Brain microvascular endothelial cell (primary cell): Measurements from ENCODE around the gene TSNAXIP1.

Source experiments
- DNase-seq: peaks from one replicate; pipeline ENCODE4 v3.0.0-alpha.2; 2020
- H3K27ac ChIP-seq: fragments of 250-450 bp; sonication (Bioruptor Pico); 2 replicates; pipeline ENCODE4 v1.5.1; 2020; ENCODE audit warnings: mild to moderate bottlenecking, moderate library complexity
- H3K27me3 ChIP-seq: fragments of 250-450 bp; sonication (Bioruptor Pico); replicated peaks from 2 replicates; pipeline ENCODE4 v1.5.1; 2020; ENCODE audit warnings: mild to moderate bottlenecking
- H3K36me3 ChIP-seq: fragments of 250-450 bp; sonication (Bioruptor Pico); replicated peaks from 2 replicates; pipeline ENCODE4 v1.5.1; 2020; ENCODE audit warnings: mild to moderate bottlenecking
- H3K4me3 ChIP-seq: 2 replicates; pipeline ENCODE4 v1.5.1; 2011; ENCODE audit warnings: low read depth, mild to moderate bottlenecking, control low read depth, low read length, moderate library complexity
- in situ Hi-C: cut with HindIII; loops from 2 replicates; pipeline ENCODE4 v1.10.0; 2017; ENCODE audit warnings: low sequenced_read_pairs, low pct_ligation_motif_present
- TF ChIP-seq, protein P1 (sequence below): IDR thresholded peaks from 2 replicates; pipeline ENCODE4 v1.5.1; 2011; ENCODE audit warnings: low read depth, mild to moderate bottlenecking, moderate library complexity, low read length, control low read depth, inconsistent platforms; ENCODE audit errors: missing control alignments

TSNAXIP1 gene

DNA sequence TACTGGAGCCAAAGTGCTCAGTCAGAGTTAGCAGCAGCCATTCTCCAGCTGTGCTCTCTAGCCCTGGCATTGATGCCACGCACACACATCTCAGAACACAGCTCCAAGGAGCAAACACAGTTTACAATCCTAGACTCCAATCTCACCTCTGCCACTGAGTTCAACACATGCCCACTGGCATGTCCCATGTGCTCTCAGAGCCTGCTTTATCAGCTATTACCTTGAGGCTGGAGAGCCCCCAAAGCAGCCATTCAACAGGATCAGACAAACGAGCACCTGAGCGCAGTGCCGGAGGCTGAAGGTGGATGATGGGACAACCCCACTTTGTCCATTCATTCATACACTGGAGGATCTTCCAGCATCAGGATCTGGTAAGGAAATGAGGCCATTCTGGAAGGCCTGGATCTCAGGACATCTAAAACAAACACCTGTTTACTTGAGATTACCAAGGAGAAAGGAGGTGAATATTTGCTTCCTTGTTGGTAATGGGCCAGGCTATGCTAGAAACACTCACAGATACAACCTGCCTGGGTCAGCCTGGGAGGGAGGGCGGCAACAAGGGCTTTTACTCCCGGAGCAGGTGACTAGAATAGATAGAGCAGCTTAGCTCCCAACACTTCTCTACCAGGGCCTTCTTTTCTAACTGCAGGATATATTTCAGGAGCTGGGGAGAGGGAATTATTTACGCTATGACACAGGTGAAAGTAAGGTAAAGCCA lies 25.7 kb upstream of the TSNAXIP1 start:
- no peak for DNase-seq
- Histone ChIP-seq H3K27me3 (no peaks in the 10 kb centered on the region), H3K27ac (no peak overlapping the region), H3K36me3 (no peaks in the 10 kb centered on the region), H3K4me3 (no peak overlapping the region)
- TF ChIP-seq, protein P1, sequence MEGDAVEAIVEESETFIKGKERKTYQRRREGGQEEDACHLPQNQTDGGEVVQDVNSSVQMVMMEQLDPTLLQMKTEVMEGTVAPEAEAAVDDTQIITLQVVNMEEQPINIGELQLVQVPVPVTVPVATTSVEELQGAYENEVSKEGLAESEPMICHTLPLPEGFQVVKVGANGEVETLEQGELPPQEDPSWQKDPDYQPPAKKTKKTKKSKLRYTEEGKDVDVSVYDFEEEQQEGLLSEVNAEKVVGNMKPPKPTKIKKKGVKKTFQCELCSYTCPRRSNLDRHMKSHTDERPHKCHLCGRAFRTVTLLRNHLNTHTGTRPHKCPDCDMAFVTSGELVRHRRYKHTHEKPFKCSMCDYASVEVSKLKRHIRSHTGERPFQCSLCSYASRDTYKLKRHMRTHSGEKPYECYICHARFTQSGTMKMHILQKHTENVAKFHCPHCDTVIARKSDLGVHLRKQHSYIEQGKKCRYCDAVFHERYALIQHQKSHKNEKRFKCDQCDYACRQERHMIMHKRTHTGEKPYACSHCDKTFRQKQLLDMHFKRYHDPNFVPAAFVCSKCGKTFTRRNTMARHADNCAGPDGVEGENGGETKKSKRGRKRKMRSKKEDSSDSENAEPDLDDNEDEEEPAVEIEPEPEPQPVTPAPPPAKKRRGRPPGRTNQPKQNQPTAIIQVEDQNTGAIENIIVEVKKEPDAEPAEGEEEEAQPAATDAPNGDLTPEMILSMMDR: no peak
- in situ Hi-C loops: no loop called here

DNA sequence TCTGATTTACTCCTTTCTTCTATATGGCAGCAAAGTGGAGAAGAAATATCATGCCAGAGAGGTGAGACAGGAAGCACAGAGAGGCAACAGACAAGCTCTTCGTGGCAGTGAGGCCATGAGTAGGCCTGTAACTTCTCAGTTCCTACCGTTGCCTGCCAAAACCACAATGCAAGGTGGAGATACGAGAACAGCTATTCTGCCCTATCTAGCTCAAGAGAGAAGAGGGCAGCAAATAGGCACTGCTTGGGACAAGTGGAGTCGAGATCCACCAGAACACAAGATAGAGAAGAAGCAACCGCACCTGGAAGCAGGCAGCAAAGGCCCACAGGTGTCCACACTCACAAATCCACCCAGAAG lies 25.1 kb upstream of the TSNAXIP1 start:
- DNase-seq: no peak
- H3K27me3 ChIP-seq: no peaks in the 10 kb centered on the region
- no peak overlapping the region for H3K27ac ChIP-seq
- TF ChIP-seq, protein P1: no peak
- in situ Hi-C loops: no loop called here
- no peaks in the 10 kb centered on the region for H3K36me3 ChIP-seq
- H3K4me3 ChIP-seq: no peak overlapping the region

DNA sequence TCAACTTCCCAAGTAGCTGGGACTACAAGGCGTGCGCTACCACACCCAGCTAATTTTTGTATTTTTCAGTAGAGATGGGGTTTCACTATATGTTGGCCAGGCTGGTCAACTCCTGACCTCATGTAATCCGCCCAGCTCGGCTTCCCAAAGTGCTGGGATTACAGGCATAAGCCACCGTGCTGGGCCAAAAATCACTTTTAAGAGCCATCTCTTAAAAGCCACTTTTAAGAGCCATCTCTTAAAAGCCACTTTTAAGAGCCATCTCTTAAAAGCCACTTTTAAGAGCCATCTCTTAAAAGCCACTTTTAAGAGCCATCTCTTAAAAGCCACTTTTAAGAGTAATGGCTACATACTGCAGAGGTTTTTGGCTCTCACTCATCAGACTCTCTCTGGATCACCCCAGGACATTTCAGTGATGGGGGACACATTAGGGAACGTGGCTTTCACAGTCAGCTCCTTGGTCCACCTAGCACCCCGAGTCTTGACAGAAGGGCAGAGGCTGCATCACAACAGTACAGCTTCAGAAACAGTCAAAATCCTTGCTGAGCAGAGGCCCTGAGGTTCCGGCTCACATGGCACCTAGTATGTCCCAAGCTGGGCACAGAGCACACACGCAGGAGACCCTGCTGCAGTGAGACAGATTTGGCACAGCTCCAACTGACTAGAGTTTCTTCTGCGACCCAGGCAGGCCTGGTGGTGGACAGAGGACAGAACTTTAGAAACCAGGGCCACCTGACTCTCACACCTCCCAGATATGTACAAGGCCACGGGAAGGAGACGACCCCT lies 23.9 kb upstream of the TSNAXIP1 start:
- H3K36me3 ChIP-seq: no peaks in the 10 kb centered on the region
- in situ Hi-C loops: no loop called here
- no peak overlapping the region for H3K27ac ChIP-seq
- TF ChIP-seq, protein P1: no peak
- H3K27me3 ChIP-seq: no peaks in the 10 kb centered on the region
- H3K4me3 ChIP-seq: no peak overlapping the region
- no peak for DNase-seq

DNA sequence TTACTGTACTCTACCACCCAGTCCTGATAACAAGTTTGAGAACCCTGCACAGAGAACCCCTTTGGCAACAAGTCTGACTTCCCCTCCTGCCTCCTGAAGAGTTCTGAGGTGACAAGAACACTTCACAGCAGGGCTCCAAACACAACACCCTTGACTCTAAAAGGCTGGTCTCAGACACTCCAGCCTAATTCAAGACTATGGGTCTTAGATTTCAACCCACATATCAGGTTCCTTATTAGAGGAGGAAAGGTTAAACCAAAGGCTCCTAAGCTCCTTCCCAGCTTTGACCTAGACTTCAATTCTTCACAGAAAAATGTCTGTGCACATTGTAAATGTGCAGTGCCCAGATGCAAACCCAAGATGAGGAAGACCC lies 23.4 kb upstream of the TSNAXIP1 start:
- in situ Hi-C loops: no loop called here
- Histone ChIP-seq H3K4me3 (no peak overlapping the region), H3K36me3 (no peaks in the 10 kb centered on the region), H3K27me3 (no peaks in the 10 kb centered on the region), H3K27ac (no peak overlapping the region)
- TF ChIP-seq, protein P1: no peak
- no peak for DNase-seq

DNA sequence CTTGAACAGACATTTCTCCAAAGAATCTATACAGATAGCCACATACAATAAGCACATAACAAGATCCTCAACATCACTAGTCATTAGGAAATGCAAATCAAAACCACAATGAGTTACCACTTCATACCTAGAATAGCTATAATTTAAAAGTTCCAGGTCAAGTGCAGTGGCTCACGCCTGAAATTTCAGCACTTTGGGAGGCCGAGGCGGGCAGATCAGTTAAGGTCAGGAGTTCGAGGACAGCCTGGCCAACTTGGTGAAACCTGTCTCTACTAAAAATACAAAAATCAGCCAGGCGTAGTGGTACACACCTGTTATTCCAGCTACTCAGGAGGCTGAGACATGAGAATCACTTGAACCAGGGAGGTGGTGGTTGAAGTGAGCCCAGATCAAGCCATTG lies 20.2 kb upstream of the TSNAXIP1 start:
- DNase-seq: no peak
- H3K4me3 ChIP-seq: no peak overlapping the region
- in situ Hi-C loops: no loop called here
- H3K36me3 ChIP-seq: no peaks in the 10 kb centered on the region
- TF ChIP-seq, protein P1: no peak
- no peak overlapping the region for H3K27ac ChIP-seq
- H3K27me3 ChIP-seq: no peaks in the 10 kb centered on the region

GRCh38 chr16:67790071-67790470 lies 16.6 kb upstream of the TSNAXIP1 start:
- Histone ChIP-seq H3K36me3 (no peaks in the 10 kb centered on the region), H3K27me3 (no peaks in the 10 kb centered on the region), H3K4me3 (no peak overlapping the region), H3K27ac (no peak overlapping the region)
- TF ChIP-seq, protein P1: no peak
- in situ Hi-C loops: no loop called here
- no peak for DNase-seq
